ENCODE measurements around the gene INTS6. TPM values are rescaled to one million over a fixed set of nuclear protein-coding genes. Genes with fewer than 3 reads are reported as not detected.

INTS6 gene
- total and polyA plus RNA-seq, 2 of the 4 experiments (the other 2 are of a cell fraction), result 12.9 to 42.3 TPM

GRCh38 chr13:51322826-51323225 is 130.0 kb downstream of the INTS6 start:
- ATAC-seq (ENCODE audit: low read depth) (no peak), DNase-seq (no peak)
- Histone ChIP-seq H2BK120ac (ENCODE audit: low read depth, low read length) (no peak overlapping the region), H2AK9ac (replicated peaks; ENCODE audit: low read depth, low read length, poor library complexity) (no peak overlapping the region), H3K56ac (ENCODE audit: extremely low read depth, insufficient read depth, low read length) (no peak overlapping the region), H4K91ac (ENCODE audit: insufficient read depth, low read depth, low read length) (no peak overlapping the region), H4K8ac (ENCODE audit: low read depth in 2 of 2, low read length in 2 of 2) (no peak overlapping the region), H2BK5ac (ENCODE audit: low read depth, low read length, poor library complexity, severe bottlenecking) (no peak overlapping the region), H3K9ac (ENCODE audit: low read depth, low read length) (no peak overlapping the region), H4K5ac (ENCODE audit: low read depth, low read length) (no peak overlapping the region), H2AK5ac (ENCODE audit: low read depth, low read length) (no peak overlapping the region), H3K23ac (ENCODE audit: low read depth, low read length) (no peak overlapping the region), H3K4me1 (ENCODE audit: control insufficient read depth, insufficient read depth, low read length) (no peaks in the 10 kb centered on the region), H3K18ac (ENCODE audit: low read depth, low read length) (no peak overlapping the region), H3K36me3 (ENCODE audit: control insufficient read depth, insufficient read depth, low read length) (no peaks in the 10 kb centered on the region), H3K4ac (ENCODE audit: low read depth, low read length) (no peak overlapping the region), H3K79me1 (ENCODE audit: low read depth in 1 of 2, low read length in 2 of 2) (no peaks in the 10 kb centered on the region), H3K27me3 (ENCODE audit: control insufficient read depth, insufficient read depth, low read length) (peaks cover 20% of the 10 kb centered on the region), H2AFZ (replicated peaks; ENCODE audit: low read length, poor library complexity) (no peak overlapping the region), H3K4me2 (ENCODE audit: low read depth, low read length) (no peak overlapping the region), H3K9me1 (ENCODE audit: insufficient read depth, low read length) (no peaks in the 10 kb centered on the region), H3K14ac (replicated peaks; ENCODE audit: low read depth, low read length) (no peak overlapping the region), H2BK15ac (ENCODE audit: low read depth, low read length) (no peak overlapping the region), H4K20me1 (ENCODE audit: insufficient read depth, low read length) (no peaks in the 10 kb centered on the region), H2BK20ac (ENCODE audit: low read depth, low read length) (no peak overlapping the region), H3K27ac (ENCODE audit: insufficient read depth, low read length) (no peak overlapping the region), H3K9me3 (ENCODE audit: control insufficient read depth, insufficient read depth, low read length) (no peaks in the 10 kb centered on the region), H3K4me3 (ENCODE audit: insufficient read depth, low read depth, low read length) (no peak overlapping the region)
- dilution Hi-C loops (cut with HindIII; ENCODE audit: low sequenced_read_pairs, unreplicated experiment), result no loop called here
- in situ Hi-C loops (cut with MboI; ENCODE audit: low sequenced_read_pairs), result no loop called here
- BruUV-seq (replicated peaks), result no TSS peak
- intact Hi-C loops (cut with micrococcal nuclease), result no loop called here
- no peak for TF ChIP-seq MAZ (IDR thresholded peaks at IDR 0.05; ENCODE audit: borderline replicate concordance, low read depth, low read length)
- TF ChIP-seq SMC3 (IDR thresholded peaks at IDR 0.05; ENCODE audit: low read depth, low read length), result no peak
- TF ChIP-seq MXI1 (IDR thresholded peaks at IDR 0.05; ENCODE audit: borderline replicate concordance, low read depth, low read length), result no peak
- TF ChIP-seq POLR2A (IDR thresholded peaks at IDR 0.05; ENCODE audit: low read depth, low read length), result no peak
- CTCF ChIA-PET, result interaction anchor here (0.5 to 1.2 kb wide), 2 partner anchors 10 to 84 kb away, joined by 3 read pairs; no protein-coding TSS in a partner anchor
- 46% methylated on average over 3 of the region's 3 CpGs; no CpG with 5 or more reads in 1 of the 2 experiments for WGBS, 2 experiments (ENCODE audit: extremely low coverage in 2 of 2, insufficient read length in 1 of 2)
- POLR2A ChIA-PET (ENCODE audit: unreplicated experiment), result no interaction called here
